GM21526 (cell line): ENCODE results near the gene SOX9.

Experiments
- ATAC-seq: cut with Tn5 transposase; IDR thresholded peaks from one replicate; pipeline ENCODE4 v1.9.1; 2021; ENCODE audit warnings: moderate library complexity; ENCODE audit not compliant: unreplicated experiment, low FRiP score

SOX9 gene

GRCh38 chr17:72151565-72152386, 31.0 kb downstream of the SOX9 start:
- ATAC-seq = no peak

DNA sequence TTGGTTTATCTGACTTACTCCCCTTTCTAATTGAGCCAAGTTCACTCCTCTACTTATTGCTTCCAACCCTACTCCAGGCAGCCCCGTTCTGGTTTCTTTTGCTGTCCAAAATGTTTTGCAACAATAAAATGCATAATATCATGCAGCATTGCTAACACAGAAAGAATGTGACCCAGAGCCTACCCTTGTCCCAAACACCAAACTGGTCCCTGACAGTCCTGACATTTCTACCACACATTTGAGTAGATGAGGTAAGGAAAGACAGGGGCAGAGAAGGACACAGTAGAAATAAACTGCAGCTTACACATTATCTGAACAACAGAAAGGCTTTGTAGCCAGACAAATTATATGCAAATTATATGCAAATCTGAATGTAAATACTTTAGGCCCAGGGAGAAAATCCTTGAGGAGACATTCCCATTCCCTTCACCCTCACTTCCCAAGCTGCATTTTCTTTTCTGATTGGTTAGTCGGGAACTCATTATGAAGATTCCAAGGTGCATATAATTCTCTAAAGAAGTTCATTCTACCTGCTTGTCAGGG, 31.6 kb downstream of the SOX9 start:
- ATAC-seq = no peak

- ATAC-seq = no peak
These were observed 38.4 kb downstream of the SOX9 start for GRCh38 chr17:72158895-72159885.

- no peak for ATAC-seq
These were observed 41.7 kb downstream of the SOX9 start for GRCh38 chr17:72162569-72162968.

DNA sequence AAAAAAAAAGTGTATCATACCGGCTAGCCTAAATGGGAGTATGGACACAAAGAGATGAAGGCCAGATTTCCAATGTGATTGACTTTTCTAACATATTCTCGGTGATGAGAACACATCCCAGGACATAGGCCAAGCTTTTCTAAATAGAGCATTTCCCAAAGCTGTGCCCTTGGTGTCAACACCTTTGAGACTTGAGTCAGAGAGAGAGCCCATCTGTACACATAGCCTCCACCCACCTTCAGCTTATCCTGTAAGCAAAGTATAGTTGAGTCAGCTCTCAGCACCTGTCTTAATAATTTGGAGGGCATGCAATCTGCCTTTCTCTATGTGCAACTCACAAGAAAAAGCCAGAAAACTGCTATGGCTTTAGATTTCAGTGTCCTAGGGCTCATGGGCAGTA, 42.7 kb downstream of the SOX9 start:
- no peak for ATAC-seq

GRCh38 chr17:72164158-72164739, 43.4 kb downstream of the SOX9 start:
- ATAC-seq = no peak

GRCh38 chr17:72165192-72165866, 44.5 kb downstream of the SOX9 start:
- no peak for ATAC-seq

DNA sequence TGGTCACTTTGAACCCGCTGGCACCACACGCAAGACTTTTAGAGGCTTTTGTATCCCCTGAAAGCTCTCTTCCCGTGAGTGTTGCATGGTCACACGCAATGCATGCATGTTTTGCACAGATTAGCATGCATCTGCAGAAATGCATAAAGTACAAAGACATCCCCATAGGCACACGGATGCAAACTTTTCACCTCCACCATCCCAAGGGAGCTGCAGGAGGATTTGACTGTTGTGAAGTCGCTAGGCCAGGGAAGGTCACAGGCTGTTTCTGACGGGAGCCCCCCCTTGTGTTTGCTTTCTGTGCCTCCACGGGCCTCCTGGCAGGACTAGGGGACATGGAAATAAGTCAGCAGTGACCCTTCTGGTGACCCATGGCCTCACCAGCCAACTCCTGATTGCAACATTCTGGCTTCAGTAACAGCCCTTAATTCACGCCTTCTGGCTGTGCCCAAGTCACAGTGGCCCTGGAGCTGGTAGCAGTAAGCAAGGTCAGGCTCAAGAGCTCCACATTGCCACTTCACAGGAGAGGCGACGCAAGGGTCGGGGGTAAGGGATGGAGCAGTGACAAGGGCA, 45.1 kb downstream of the SOX9 start:
- ATAC-seq = no peak

DNA sequence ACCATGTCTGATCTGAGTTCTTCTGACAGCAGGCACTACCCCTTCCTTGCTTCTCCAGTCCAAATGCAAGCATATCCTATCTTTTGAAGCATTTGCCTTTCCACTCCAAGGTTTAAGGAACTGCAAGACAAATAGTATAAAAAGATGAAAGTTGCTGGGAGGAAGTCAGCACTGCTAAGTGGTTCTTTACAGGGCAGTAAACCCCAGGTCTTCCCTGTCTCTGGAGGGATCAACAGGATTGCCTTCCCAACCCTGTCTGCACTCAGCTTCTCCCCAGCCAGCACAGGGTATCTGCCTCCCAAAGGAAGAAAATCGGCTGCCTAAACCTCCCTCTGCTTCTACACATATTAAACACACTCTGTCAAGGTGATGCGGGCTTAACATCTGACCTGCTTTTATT, 46.8 kb downstream of the SOX9 start:
- ATAC-seq = no peak

GRCh38 chr17:72169823-72170222, 49.0 kb downstream of the SOX9 start:
- ATAC-seq = no peak

- ATAC-seq = no peak
These were observed 51.2 kb downstream of the SOX9 start for GRCh38 chr17:72171703-72172667.

GRCh38 chr17:72173499-72174116, 52.8 kb downstream of the SOX9 start:
- no peak for ATAC-seq

DNA sequence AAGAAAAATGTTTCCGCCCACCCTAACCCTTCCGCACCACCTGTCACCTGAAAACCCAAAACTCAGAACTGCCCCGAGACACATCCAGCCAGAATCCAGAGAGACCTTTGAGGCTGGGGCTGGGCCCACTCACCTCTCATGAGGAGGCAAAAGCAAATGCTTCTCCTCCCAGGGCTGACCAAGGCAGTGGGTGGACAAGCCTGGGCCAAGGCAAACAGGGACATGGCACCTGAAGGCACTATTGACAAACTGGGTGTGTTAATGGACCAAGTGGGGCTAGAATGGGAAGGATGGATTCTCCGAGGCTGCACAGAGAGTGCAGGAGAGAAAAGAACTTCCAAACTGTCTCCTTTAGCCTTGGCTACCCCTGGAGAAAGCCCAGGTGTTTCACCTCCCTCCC, 54.4 kb downstream of the SOX9 start:
- ATAC-seq = no peak
